NCI-H2107 treated with DMSO at 0.1 percent for 48 hours (cell line): ENCODE measurements around the gene EIF5AL1.
"Not testable (repeated sequence)": the region's sequence is repeated elsewhere in the genome, so short reads cannot be mapped to it uniquely, and the experiment has no call there.

Experiments
- DNase-seq: peaks from one replicate; lab custom pipeline; 2025; ENCODE audit not compliant: unreplicated experiment; lab: John Stamatoyannopoulos, UW

EIF5AL1 gene

GRCh38 chr10:79555354-79556309 lies 43.3 kb downstream of the EIF5AL1 start:
- DNase-seq, result no peak

GRCh38 chr10:79556961-79557360 lies 44.6 kb downstream of the EIF5AL1 start:
- DNase-seq, result not testable (repeated sequence)

DNA sequence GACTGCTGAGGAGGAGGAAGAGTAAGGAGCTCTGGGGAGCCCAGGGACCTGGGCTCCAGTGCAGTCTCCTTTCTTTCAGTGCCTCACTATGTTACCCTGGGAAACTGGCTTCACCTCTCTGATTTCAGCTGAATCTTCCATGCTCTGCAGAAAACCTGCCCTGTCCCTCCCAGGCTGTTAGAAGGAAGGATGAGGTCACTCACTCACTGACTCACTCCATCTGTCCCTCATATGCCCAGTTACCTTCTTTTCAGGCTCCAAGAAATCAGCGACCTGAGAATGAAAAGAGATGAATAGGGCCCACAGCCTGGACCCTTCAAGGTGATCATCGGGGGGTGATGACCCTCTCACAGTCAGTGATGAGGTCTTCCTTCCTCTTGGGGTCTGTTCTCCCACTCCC lies 47.4 kb downstream of the EIF5AL1 start:
- DNase-seq, result no peak

GRCh38 chr10:79560160-79560709 lies 47.9 kb downstream of the EIF5AL1 start, which contains the start of gene SFTPA2:
TSS of gene SFTPA2 (minus strand) at chr10:79560407. CDS start at chr10:79559483, 924 bp downstream.
- no peak for DNase-seq

DNA sequence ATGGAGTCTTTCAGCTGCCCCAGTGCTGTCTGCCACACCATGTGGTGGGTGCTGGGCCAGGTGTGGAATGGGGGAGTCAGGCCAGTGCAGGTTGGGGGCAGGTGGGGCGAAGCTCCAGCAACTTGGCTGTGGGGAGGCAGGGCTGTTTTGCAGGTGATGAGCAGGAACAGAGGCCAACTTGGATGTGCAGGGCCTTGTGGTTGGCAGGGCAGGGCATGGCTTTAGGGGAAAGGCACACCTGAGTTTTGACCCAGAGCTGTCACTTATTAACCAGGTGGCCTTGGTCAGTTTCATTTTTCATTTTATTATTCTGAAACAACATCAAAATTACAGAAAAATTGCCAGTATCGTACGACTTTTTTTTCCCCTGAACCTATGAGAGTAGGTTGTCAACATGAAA lies 48.9 kb downstream of the EIF5AL1 start:
- DNase-seq, result no peak

DNA sequence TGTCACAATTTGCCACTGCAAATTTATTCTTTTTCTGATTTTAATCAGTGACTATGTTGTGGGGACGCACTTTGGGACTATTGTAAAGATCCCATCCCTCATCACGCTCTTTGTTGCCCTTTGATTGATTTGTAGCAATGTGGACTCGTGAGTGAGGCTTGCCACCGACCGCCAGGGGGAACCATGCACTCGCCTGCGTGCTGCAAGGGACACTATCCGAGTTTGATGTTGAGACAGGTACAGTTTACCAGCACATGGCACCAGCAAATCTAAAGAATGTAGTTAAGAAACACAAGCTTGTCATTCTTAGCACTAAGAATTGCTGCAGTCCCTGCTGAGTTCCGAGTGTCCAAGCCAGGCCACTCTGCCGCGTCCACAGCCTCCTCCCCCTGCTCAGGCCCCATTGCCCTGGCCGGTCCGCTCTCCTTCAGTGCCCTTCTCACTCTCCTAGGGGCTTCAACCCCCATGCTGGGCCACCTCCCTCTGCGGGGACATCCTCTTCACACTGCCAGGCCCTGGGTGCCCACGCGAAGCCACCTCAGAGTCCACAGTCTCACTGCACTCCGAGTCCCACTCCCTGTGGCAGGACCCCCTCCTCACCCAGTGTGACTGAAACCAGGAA lies 49.9 kb downstream of the EIF5AL1 start:
- peak; percentile 18 for DNase-seq

- no peak for DNase-seq
Measured at GRCh38 chr10:79563426-79563825, 51.1 kb downstream of the EIF5AL1 start.
